Activated CD4-positive, alpha-beta T cell treated with anti-CD3 and anti-CD28 coated beads, Interleukin-2, amount 50 U/mL, for 24 hours (primary cell): Measurements from ENCODE around the gene RPN2.
"Not testable (repeated sequence)": the region's sequence is repeated elsewhere in the genome, so short reads cannot be mapped to it uniquely, and the experiment has no call there.

Experiments used
- DNase-seq, 2 donors: peaks; one replicate each; pipeline ENCODE4 v3.0.0-alpha.2; 2020; ENCODE audit warnings: low read depth in 1 of 2, low spot score in 1 of 2

RPN2 gene

DNA sequence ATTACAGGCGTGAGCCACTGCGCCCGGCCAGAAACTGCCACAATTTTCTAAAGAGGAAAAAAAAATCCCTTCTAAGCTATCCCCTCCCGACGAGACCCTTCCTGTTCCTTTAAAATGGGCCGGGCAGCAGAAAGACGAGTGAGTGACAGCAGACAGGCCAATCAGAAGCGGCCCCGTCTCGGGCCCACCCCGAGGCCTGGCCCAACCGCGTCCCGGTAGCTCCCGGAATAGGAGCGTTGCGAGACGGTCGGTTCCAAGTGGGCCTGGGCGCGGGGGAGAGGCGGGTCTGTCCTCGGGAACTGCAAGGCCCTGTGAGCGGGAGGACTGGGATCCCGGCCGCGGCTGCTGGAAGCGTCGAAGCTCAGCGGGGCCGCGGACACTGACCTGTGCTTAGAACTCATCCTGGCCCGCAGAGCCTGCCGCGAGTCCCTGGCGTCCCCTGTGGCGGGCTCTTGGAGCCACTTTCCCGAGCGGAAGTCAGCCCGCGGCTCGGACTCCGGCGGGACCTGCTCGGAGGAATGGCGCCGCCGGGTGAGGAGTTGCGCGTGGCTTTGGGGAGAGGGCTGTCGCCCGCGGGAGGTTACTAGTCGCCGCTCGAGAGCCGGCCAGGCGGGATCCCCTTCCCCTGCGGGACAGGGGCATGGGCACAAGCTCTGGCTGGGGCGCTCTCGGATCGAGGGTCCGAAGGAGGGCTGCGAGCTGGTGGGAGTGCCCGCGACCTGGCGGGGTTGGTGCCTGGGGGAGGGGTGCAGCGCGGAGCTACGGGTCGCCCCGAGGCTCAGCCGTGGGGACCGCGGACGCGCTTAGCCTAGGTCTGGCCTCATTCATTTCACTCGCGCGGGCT lies at the start of gene RPN2, which contains the start of gene MROH8:
TSS of gene RPN2 (plus strand) at position 492 of the 844 bp plus-strand sequence. CDS start at position 519, 27 bp downstream.
TSS of gene MROH8 (minus strand) at position 710 of the 844 bp plus-strand sequence.
- DNase-seq, result peak; percentile 84 to 93

- DNase-seq, result no peak
These were observed 47.6 kb upstream of the RPN2 start for GRCh38 chr20:37131486-37131885.

- DNase-seq, result no peak
These were observed 45.2 kb upstream of the RPN2 start for GRCh38 chr20:37133952-37134351.

DNA sequence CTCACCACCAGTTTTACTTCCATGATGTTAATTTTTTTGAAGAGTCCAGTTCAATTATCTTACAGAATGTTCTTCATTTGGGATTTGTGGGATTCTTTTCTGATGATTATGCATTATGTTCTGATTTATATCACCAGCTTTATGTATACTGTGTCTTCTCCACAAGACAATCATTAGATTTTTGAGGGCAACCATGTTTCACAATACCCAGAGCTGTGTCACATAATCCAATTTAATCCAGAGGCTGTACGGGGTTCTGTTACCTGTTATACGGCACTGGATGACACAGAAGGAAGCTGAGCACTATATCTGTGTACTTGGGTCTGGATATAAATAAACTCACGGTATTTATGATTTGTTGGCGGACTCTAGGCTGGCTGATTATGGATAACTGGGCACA lies 41.6 kb upstream of the RPN2 start:
- DNase-seq, result no peak

- DNase-seq, result no peak
These were observed 36.4 kb upstream of the RPN2 start for GRCh38 chr20:37142708-37143107.

- DNase-seq, result no peak
These were observed 34.2 kb upstream of the RPN2 start for GRCh38 chr20:37144856-37145404.

DNA sequence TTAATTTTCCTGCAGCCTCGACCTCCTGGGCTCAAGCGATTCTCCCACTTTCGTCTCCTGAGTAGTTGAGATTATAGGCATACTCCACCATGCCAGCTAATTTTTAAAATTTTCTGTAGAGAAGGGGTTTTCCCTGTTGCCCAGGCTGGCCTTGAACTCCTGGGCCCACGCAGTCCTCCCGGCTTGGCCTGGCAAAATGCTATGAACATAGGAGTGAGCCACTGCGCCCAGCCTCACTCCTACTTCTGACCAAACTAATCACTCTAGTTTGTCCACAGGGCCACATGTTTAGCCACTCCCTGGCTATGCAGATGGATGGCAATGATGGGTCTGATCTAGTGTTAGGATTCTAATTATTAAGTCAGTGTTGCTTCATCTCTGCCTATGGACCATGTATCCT lies 31.9 kb upstream of the RPN2 start:
- DNase-seq, result no peak

DNA sequence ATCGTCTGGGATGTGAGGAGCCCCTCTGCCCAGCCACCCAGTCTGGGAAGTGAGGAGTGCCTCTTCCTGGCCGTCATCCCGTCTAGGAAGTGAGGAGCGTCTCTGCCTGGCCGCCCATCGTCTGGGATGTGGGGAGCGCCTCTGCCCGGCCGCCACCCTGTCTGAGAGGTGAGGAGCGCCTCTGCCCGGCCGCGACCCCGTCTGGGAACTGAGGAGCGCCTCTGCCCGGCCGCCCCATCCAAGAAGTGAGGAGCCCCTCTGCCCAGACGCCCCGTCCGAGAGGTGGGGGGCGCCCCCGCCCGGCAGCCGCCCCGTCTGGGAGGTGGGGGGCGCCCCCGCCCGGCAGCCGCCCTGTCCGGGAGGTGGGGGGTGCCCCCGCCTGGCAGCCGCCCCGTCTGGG lies 28.3 kb upstream of the RPN2 start:
- not testable (repeated sequence) for DNase-seq

DNA sequence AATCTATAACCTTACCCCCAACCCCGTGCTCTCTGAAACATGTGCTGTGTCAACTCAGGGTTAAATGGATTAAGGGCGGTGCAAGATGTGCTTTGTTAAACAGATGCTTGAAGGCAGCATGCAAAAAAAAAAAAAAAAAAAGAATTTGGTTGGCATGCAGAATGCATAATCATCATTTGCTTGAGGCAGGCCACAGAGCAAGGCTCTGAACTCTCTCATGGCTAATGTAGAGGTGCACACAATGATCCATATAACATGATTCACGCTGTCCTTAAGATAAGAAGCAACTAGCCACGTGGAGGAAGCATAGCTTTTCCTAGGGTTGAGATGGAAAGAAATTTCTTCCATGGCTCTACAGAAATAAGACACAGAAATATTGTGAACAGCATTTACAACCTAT lies 27.6 kb upstream of the RPN2 start:
- DNase-seq, result no peak

- no peak for DNase-seq
These were observed 26.8 kb upstream of the RPN2 start for GRCh38 chr20:37152284-37152683.

DNA sequence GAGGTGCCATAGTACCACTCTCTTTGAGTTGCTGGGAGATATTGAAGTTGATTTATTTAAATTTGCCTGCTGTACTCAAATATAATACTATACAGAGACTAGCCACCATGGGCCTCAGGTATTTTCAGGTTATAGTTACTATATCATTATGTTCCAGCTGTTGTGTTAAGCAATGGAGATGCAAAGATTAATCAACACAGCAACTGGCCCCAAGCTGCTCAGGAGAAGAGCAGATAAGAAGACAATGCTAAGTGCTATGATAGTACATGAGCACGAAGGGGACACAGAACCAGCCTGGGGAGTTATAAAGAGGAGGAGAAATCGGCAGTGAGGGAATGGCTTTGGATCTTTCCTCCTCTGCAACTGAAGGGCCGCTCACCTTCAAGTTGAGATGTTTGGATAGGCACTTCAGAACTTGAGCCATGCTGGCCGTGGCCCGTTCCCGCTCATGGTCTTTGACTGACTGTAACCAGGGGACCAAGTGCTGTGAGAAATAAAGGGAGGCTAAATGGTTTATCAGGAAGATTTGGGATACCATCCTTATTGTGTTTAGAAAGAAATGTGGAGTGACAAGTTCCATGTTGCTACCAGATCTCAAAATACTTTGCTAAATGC lies 24.3 kb upstream of the RPN2 start:
- DNase-seq, result no peak

- DNase-seq, result no peak
These were observed 23.1 kb upstream of the RPN2 start for GRCh38 chr20:37155987-37156386.

GRCh38 chr20:37158248-37158647 lies 20.9 kb upstream of the RPN2 start:
- no peak for DNase-seq

DNA sequence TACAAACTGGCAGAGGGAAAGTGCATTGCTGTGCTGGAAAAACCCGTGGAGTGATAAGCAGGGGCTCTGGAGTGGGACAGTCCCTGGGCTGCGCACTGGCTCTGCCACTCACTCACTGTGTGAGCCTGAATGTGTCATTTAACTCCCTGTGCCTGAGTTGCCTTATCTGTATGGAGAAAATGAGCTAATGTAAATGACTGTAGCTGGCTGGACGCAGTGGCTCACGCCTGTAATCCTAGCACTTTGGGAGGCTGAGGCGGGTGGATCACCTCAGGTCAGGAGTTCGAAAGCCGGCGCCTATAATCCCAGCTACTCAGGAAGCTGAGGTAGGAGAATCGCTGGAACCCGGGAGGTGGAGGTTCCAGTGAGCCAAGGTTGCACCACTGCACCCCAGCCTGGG lies 18.4 kb upstream of the RPN2 start:
- no peak for DNase-seq

DNA sequence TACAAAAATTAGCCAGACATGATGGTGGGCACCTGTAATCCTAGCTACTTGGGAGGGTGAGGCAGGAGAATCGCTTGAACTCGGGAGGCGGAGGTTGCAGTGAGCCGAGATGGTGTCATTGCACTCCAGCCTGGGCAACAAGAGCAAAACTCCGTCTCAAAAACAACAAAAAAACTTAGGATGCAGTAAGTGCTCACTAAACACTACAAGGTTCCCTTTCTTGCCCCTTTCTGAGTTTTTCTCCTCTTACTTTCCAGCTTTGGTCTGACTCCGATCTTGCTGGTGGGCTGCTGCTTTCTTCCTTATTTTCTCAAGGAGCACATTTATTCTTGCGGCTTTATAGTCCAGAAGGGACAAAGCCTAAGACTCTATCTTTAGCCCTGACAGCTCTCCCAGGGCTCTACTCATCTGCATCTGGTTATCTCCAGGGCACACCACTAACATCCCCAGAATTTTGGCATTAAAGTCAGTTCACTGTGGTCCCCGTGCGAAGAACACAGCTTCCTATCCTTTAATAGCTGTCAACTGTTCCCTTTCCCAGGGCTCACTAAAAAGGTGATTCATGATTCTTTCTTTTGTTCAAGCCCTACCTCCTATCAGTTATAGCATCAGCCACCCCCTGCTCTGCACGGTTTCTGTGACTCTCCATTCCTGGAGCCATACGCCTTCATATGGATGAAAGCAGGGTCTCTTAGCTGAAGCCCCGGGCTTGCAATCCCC lies 17.1 kb upstream of the RPN2 start:
- DNase-seq, result no peak

DNA sequence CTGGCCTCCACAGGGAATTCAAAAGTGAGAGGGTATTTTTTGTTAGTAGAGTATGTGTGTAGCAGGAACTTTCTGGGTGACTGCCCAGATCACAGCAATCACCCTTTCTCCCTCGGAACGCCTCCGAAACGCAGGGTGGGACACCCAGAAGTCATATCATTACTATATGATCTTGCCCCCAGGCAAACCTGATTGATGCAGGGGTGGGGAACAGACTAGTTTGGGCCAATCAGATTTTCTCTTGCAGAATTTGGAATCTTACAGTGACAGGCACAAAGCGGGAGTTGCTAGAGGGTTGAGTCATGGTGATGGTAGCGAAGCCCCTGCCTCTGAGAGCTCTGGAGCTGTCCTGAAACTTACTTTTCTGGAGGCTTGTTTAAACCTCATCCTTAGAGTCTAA lies 16.5 kb upstream of the RPN2 start:
- DNase-seq, result no peak

DNA sequence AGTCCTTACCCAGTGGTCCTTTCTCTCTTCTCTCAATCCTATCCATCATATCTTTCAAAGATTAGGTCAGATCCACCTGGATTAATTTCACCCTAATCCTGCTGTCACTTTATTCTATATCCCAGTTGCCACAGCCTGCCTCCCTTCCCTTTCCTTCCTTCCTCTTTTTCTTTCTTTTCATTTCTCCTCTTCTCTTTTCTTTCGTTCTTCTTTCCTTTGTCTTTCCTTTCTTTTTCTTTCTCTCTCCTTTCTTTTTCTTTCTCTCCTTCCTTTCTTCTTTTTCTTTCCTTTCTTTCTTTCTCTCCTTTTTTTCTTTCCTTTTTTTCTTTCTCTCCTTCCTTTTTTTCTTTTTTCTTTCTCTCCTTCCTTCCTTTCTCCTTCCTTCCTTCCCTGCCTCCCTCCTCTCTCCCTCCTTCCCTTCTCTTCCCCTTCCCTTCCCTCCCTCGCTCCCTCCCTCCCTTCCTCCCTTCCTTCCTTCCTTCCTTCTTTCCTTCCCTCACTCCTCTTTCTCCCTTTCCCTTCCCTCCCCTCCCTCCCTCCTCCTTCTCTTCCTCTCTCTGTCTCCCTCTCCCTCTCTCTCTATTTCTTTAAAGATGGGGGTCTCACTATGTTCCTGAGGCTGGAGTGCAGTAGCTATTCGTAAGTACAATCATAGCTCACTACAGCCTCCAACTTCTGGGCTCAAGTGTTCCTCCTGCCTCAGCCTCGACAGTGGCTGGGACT lies 15.1 kb upstream of the RPN2 start:
- DNase-seq, result no peak

DNA sequence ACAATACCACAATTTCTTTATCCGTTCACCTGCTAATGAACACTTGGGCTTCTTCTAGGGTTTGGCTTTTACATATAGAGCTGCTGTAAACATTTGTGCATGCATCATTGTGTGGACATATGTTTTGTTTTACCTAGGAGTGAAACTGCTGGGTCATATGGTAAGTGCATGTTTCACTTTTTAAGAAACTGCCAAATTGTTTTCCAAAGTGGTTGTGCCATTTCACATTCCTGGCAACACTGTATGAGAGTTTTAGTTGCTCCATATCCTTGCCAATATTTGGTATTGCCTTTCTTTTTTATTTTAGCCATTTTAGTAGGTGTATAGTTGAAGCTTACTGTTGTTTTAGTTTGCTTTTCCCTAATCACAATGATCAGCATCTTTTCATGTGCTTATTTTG lies 14.1 kb upstream of the RPN2 start:
- no peak for DNase-seq

DNA sequence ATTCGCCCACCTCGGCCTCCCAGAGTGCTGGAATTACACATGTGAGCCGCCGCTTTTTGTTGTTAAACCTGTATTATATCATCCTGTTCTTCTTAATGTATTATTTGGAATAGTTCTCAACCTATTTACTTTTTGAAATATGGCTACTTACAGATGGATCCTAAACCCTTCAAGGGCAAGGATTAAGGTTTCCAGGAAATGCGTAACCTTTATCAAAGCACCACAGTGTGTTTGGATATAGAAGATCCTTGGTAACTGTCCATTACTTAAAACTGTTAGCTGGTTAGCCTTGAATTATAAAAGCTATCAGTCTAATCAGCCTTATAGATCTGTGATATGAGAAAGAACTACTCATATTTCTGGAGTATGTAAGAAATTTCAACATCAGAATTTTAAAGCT lies 12.3 kb upstream of the RPN2 start:
- DNase-seq, result no peak

GRCh38 chr20:37172836-37173235 lies 6.3 kb upstream of the RPN2 start:
- no peak for DNase-seq
